Spleen (tissue), 7 donors: ENCODE measurements around the gene TEX35.

Experiments used
- CTCF ChIP-seq, 11 experiments: fragments of 200-600 bp in 7 of 11; fragments of 450-650 bp in 4 of 11; sonication (generic) in 4 of 11; IDR thresholded peaks in 8 of 11; conservative IDR thresholded peaks in 3 of 11; 1 replicate in 7 of 11; 2 replicates in 4 of 11; pipeline versions ENCODE4 v1.4.0 to v1.8.0; 2016 to 2021; ENCODE audit warnings: antibody characterized with exemption in 11 of 11, inconsistent platforms in 4 of 11, mild to moderate bottlenecking in 1 of 11
- POLR2A ChIP-seq, 3 donors: fragments of 450-650 bp; IDR thresholded peaks; one replicate each; pipeline ENCODE4 v1.5.1; 2017; ENCODE audit warnings: antibody characterized with exemption in 3 of 3, mild to moderate bottlenecking in 1 of 3
- POLR2AphosphoS5 ChIP-seq, 3 donors: sonication (generic); formaldehyde crosslinking; IDR thresholded peaks; one replicate each; pipeline ENCODE4 v1.5.1; 2017; ENCODE audit warnings: antibody characterized with exemption in 3 of 3
- donor health status: DM: no; HTN: no; CAD: no; lungs with moderate emphysema.
- donor health status: DM: no; HTN: no; CAD: no.
- donor health status: DM: no; HTN: no; CAD: no.

- no peak for TF ChIP-seq POLR2AphosphoS5 (IDR thresholded peaks at IDR 0.05)
- no peak for TF ChIP-seq POLR2A (IDR thresholded peaks at IDR 0.05)
- no peak for TF ChIP-seq CTCF (IDR thresholded peaks at IDR 0.05 in 8 of 11, conservative IDR thresholded peaks at IDR 0.05 in 3 of 11)
Observed at GRCh38 chr1:178541379-178541778, 28.5 kb downstream of the TEX35 start.
